Measurements from ENCODE around the gene CCL28.
"Not testable (repeated sequence)": the region's sequence is repeated elsewhere in the genome, so short reads cannot be mapped to it uniquely, and the experiment has no call there.

Gene CCL28

DNA sequence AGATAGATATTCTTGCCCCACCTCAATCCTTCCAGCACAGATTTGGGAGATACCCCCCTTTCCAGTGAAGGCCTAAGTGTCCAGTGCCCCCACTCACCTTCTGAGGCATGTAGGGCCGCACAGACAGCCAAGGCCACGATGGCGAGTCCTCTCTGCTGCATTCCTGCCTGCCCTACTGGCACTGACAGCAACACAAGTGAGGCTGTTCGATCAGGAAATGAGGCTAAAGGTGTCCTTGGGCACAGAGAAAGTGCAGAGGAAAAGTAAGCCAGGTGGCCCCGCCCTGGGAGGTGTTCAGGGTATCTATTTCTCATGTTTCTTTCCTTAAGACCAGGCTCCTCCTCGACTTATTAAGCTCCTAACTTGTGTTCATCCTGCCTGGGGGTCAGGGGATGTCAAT lies at the start of gene CCL28:
Gene CCL28 (minus strand): TSS at position 236 of the 400 bp plus-strand sequence. CDS start 75 bp downstream, at position 161.
- no peak within 1 kb of the TSS for H3K27ac ChIP-seq
- no peaks in the 10 kb centered on the region for H3K36me3 ChIP-seq
- no peak for DNase-seq
- no peaks in the 10 kb centered on the region for H3K27me3 ChIP-seq (ENCODE audit: insufficient read depth, low read depth, severe bottlenecking)
- H3K9me3 ChIP-seq (ENCODE audit: severe bottlenecking), result no peaks in the 10 kb centered on the region
- no peak within 1 kb of the TSS for H3K4me3 ChIP-seq (ENCODE audit: low read depth, low read length)
- TF ChIP-seq, protein P1, sequence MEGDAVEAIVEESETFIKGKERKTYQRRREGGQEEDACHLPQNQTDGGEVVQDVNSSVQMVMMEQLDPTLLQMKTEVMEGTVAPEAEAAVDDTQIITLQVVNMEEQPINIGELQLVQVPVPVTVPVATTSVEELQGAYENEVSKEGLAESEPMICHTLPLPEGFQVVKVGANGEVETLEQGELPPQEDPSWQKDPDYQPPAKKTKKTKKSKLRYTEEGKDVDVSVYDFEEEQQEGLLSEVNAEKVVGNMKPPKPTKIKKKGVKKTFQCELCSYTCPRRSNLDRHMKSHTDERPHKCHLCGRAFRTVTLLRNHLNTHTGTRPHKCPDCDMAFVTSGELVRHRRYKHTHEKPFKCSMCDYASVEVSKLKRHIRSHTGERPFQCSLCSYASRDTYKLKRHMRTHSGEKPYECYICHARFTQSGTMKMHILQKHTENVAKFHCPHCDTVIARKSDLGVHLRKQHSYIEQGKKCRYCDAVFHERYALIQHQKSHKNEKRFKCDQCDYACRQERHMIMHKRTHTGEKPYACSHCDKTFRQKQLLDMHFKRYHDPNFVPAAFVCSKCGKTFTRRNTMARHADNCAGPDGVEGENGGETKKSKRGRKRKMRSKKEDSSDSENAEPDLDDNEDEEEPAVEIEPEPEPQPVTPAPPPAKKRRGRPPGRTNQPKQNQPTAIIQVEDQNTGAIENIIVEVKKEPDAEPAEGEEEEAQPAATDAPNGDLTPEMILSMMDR (IDR thresholded peaks at IDR 0.05; ENCODE audit: low read depth, low read length), result no peak

- no peak for DNase-seq
- Histone ChIP-seq H3K27me3 (ENCODE audit: insufficient read depth, low read depth, severe bottlenecking) (no peaks in the 10 kb centered on the region), H3K36me3 (no peaks in the 10 kb centered on the region), H3K4me3 (ENCODE audit: low read depth, low read length) (no peak overlapping the region), H3K9me3 (ENCODE audit: severe bottlenecking) (peaks cover 10% of the 10 kb centered on the region), H3K27ac (no peak overlapping the region)
- TF ChIP-seq, protein P1 (IDR thresholded peaks at IDR 0.05; ENCODE audit: low read depth, low read length), result no peak
Measured at GRCh38 chr5:43461066-43461465, 48.9 kb upstream of the CCL28 start.

GRCh38 chr5:43456556-43456955 lies 44.4 kb upstream of the CCL28 start:
- no peaks in the 10 kb centered on the region for H3K36me3 ChIP-seq
- no peak overlapping the region for H3K4me3 ChIP-seq (ENCODE audit: low read depth, low read length)
- no peak for DNase-seq
- H3K9me3 ChIP-seq (ENCODE audit: severe bottlenecking), result peaks cover 4% of the 10 kb centered on the region
- TF ChIP-seq, protein P1 (IDR thresholded peaks at IDR 0.05; ENCODE audit: low read depth, low read length), result no peak
- H3K27ac ChIP-seq, result no peak overlapping the region
- no peaks in the 10 kb centered on the region for H3K27me3 ChIP-seq (ENCODE audit: insufficient read depth, low read depth, severe bottlenecking)

- H3K4me3 ChIP-seq (ENCODE audit: low read depth, low read length); DNase-seq; H3K9me3 ChIP-seq (ENCODE audit: severe bottlenecking); H3K27me3 ChIP-seq (ENCODE audit: insufficient read depth, low read depth, severe bottlenecking); H3K27ac ChIP-seq; H3K36me3 ChIP-seq: not testable (repeated sequence)
Measured at GRCh38 chr5:43441575-43441974, 29.4 kb upstream of the CCL28 start.

GRCh38 chr5:43437062-43437660 lies 25.0 kb upstream of the CCL28 start:
- no peak overlapping the region for H3K27ac ChIP-seq
- no peaks in the 10 kb centered on the region for H3K27me3 ChIP-seq (ENCODE audit: insufficient read depth, low read depth, severe bottlenecking)
- peaks cover 4% of the 10 kb centered on the region for H3K9me3 ChIP-seq (ENCODE audit: severe bottlenecking)
- TF ChIP-seq, protein P1 (IDR thresholded peaks at IDR 0.05; ENCODE audit: low read depth, low read length), result no peak
- H3K4me3 ChIP-seq (ENCODE audit: low read depth, low read length), result no peak overlapping the region
- no peaks in the 10 kb centered on the region for H3K36me3 ChIP-seq
- no peak for DNase-seq

DNA sequence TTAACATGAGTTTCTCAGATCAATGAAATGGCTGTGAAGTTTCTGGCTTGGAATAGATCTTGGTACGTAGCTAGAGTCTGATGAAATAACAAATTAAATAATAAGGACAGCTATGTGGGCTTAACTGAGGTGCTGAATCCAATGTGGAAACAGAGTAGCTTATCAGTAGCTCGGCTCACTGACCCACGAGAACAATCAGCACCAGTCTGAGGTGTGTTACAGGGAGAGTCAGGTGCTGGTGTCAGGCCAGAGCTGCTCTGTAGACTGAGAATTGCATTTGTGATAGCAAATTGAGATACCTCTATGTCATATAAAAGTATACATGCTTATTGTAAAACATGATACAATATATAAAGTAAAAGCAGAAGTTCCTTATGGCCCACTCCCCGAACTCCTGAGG lies 21.2 kb upstream of the CCL28 start:
- Histone ChIP-seq H3K9me3 (ENCODE audit: severe bottlenecking) (no peaks in the 10 kb centered on the region), H3K27me3 (ENCODE audit: insufficient read depth, low read depth, severe bottlenecking) (no peaks in the 10 kb centered on the region), H3K36me3 (no peaks in the 10 kb centered on the region), H3K27ac (no peak overlapping the region), H3K4me3 (ENCODE audit: low read depth, low read length) (no peak overlapping the region)
- DNase-seq, result no peak
- TF ChIP-seq, protein P1 (IDR thresholded peaks at IDR 0.05; ENCODE audit: low read depth, low read length), result no peak
